IPS-NIHi7 (cell line): Measurements from ENCODE around the gene HRG.
A peak's percentile ranks its signal among the peaks of the same experiment; 100 is the strongest.

Experiments used
- DNase-seq: peaks from one replicate; pipeline ENCODE4 v3.0.0; 2012; ENCODE audit warnings: mixed read lengths; ENCODE audit errors: extremely low spot score

The HRG gene

GRCh38 chr3:186637686-186638085, 28.1 kb upstream of the HRG start:
- no peak for DNase-seq

DNA sequence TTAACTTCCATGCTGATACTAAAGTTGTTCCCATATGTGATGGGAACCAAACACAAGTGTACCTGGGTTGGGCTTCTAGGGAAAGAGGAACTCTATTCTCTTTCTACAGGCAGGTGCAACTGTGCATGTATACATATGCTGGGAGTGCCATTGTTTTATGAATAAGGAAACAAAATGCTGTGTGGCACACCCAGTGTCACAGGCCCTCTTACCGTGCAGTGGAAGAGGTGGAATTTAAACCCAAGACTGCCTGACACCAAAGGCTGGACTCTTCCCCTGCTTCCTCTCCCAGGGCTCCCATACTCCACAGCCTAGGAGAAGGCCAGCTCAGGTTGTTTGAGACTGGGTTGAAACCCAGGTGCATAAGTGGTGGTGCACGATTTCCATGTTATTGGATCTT, 27.6 kb upstream of the HRG start:
- DNase-seq = no peak

- no peak for DNase-seq
Observed at GRCh38 chr3:186639778-186640472, 25.9 kb upstream of the HRG start, which contains the start of gene FETUB. FETUB (plus strand) TSS chr3:186640399; CDS start chr3:186640461, 62 bp downstream.

GRCh38 chr3:186640473-186640818, 25.4 kb upstream of the HRG start:
- peak; percentile 64 for DNase-seq

GRCh38 chr3:186640929-186641328, 24.9 kb upstream of the HRG start:
- DNase-seq = no peak

DNA sequence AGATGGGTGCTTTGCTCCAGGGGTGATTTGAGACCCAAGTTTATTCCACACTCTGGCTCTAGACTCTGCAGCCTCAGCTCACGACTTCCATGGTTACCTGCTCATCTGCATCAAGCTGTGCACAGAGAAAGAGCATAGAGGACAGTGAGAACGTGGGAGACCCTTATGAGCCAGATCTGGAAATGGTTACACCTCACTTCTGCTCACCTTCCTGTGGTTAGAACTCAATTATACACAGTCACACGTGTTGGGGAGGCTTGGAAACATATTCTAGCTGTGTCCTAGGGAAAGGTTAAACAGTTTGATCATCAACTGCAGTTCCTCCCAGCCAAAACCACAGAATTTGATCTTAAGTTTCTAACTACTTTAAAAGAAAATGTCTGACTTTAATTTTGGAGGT, 23.8 kb upstream of the HRG start:
- no peak for DNase-seq

- DNase-seq = no peak
Observed at GRCh38 chr3:186643493-186643892, 22.3 kb upstream of the HRG start.

DNA sequence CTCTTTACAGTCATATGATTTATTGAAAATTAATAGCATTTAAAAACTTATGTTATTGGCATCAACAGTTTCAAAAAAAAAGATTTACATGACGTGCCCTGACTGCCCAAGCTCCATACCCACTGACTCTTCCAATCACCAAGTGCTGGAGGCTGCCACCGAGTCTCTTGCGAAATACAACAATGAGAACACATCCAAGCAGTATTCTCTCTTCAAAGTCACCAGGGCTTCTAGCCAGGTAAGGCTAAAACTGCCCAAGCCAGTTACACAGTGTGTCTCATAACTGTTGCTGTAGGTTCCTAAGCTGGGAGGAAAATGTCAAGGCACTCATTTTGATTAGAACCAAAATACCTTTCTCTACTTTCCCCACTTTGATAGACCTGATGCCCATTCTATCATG, 21.1 kb upstream of the HRG start:
- no peak for DNase-seq

- no peak for DNase-seq
Observed at GRCh38 chr3:186646106-186646505, 19.7 kb upstream of the HRG start.

- no peak for DNase-seq
Observed at GRCh38 chr3:186646841-186647240, 19.0 kb upstream of the HRG start.

GRCh38 chr3:186648851-186649250, 17.0 kb upstream of the HRG start:
- DNase-seq = no peak

- no peak for DNase-seq
Observed at GRCh38 chr3:186651678-186652215, 14.1 kb upstream of the HRG start.

DNA sequence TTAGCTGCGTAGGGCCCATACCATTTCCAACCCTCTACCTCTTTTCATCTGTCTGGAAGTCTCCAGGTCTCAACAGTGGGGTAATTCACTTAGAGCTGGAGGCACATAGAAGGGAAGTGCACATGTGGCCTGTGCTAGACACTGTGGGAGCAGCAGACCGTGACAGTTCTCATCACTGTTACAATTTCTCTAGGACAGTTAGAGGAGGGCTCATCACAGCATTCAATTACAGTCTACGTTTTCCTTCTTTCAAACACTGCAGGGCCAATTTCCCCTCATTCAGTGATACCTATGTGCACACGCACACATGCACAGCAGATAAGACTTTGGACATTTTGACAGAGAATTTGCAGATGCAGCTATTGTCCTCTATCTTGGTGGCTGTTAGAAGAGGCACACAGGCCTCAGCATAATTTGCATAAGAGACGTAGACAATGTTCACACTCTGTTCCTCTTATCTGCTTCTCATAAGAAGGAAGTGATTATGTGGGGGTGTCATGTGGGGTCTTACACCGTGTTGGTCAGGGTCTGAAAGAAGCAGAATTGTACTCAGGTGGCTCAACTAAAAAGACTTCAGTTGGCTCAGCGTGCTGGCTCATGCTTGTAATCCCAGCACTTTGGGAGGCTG, 12.6 kb upstream of the HRG start:
- DNase-seq = no peak

DNA sequence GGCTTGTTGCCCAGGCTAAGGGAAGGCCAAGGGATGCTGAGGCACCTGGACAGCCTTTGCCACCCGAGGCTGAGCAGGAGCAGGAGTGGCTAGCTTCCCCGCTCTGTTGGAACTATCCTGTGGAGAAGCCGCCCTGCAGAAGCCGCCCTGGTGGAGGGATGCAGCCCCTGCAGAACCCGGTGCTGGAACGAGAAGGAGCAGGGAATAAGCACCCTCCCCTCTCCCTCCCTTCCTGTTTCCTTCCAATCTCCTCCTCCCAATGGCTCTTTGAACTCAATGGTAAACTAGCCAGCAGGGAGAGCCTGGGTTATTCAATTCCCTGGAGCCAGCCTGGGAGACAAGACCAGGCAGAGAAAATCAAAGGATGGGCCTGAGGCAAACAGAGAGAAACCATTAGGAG, 11.8 kb upstream of the HRG start:
- peak; percentile 92 for DNase-seq

- DNase-seq = peak; percentile 26
Observed at GRCh38 chr3:186663361-186664118, 2.3 kb upstream of the HRG start.

DNA sequence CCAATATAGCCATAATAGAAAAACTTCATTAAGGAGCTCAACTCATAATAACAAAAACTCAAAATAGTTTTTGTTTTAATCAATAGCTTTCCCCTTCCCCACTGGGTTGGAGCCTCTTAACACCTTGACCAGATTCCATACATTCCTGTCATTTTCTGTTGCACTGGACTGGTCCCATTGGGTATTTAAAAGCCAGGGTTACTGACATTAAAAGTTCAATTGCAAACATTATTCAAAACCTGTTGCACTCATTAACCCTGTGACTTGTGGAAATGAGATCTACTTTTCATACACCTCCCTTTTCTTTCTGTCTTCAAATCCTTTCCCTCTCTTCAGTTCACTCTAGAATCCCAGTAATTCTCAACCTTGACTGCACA, 1.7 kb upstream of the HRG start:
- DNase-seq = no peak

DNA sequence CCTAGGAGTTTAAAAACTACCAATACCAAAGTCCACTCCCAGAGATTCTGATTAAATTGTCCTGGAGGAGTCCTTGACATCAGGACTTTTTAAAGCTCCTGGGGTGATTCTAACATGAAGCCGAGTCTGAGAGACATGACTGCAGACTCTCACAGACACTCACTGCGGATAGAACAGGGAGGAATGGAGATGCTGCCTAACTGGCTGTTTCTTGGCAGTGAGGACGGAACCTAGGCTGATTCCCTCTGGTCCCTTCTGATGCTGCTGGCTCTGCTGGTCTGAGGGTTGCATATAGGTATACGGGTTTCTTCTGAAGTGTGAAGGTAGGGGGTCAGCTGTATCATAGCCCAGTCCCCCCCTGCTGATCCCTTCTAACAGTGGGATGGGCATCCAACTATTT, 1.3 kb upstream of the HRG start:
- peak; percentile 41 for DNase-seq

GRCh38 chr3:186668426-186668825, 2.6 kb downstream of the HRG start:
- DNase-seq = no peak

DNA sequence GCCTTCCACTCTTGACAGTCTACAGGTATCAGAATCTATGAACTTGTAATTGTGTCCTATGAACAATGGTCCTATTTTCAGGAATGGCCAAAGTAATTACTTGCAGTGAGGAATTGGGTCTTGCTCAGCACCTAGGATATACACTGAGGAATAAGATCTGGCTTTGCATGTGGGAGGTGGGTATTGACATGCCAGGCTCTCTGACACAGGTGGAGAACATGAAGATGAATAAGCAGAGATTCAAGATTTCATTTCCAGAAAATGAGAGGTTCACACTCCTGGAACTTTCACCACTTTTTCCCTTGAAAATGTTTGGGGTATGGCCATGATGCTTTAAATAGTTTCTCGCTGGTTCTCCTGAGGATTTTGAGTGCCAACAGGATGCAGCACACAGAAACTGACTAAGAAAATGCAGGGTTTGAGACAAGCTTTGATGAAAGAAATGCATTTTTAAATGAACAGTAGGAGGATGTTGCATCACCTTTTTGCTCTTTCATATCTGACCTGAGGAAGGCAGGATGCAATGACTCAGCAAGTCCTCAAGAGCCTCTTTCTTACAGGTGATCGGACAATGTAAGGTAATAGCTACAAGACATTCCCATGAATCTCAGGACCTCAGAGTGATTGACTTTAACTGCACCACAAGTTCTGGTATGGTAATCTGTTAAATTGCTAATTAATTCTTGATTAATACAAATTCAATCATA, 3.7 kb downstream of the HRG start:
- no peak for DNase-seq

GRCh38 chr3:186670155-186670554, 4.3 kb downstream of the HRG start:
- DNase-seq = no peak

DNA sequence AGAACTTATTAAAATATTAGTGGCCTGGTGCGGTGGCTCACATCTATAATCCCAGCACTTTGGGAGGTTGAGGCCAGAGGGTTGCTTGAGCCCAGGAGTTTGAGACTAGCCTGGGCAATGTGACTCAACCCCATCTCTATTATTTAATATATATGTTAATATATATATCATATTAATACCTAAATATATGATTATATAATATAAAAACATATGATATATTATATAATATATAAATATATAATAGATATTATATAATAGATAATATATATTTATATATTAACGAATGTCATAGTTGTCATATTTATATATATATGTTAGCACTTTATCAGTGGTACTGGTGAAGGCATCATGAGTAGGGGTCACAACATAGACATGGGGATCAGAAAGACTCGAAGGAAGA, 5.2 kb downstream of the HRG start:
- no peak for DNase-seq

DNA sequence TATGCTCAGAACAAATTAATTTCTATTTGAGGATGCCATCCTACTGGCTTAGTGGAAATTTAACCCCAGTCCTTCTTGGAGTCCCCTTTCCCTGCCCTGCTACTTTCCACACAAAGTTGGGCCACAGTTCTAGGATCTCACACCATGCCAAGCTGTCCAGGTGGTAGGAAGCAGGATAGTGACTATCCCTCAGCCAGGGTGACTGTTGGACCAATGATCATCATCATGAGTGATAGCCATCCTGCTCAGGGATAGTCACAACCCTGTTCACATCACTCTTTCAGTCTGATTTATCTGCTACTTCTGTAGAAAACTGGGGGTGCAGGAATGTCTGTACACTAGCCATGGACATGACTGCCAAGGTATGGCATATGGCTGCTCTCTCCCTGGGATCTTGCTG, 12.8 kb downstream of the HRG start:
- DNase-seq = no peak
